GM08714 (cell line): ENCODE data around the gene KRT82.
"Not testable (repeated sequence)": the region's sequence is repeated elsewhere in the genome, so short reads cannot be mapped to it uniquely, and the experiment has no call there.

Experiments
- H3K4me3 ChIP-seq: fragments of 200-500 bp; sonication (Bioruptor generic); 2 replicates; pipeline ENCODE4 v1.5.1; 2014; ENCODE audit warnings: mild to moderate bottlenecking, low read length, inconsistent platforms
- ZNF274 ChIP-seq: IDR thresholded peaks from 2 replicates; pipeline ENCODE4 v1.6.1; 2012; ENCODE audit warnings: mild to moderate bottlenecking, low read depth, low read length

The KRT82 gene

GRCh38 chr12:52405922-52406385 is at the start of gene KRT82:
Gene KRT82, minus strand, starts transcription at chr12:52406335. Its CDS starts 58 bp downstream, at chr12:52406277.
- no peak for TF ChIP-seq ZNF274
- H3K4me3 ChIP-seq: no peak within 1 kb of the TSS

- no peak overlapping the region for H3K4me3 ChIP-seq
- no peak for TF ChIP-seq ZNF274
Measured at GRCh38 chr12:52455821-52456220, 49.7 kb upstream of the KRT82 start.

- no peak for TF ChIP-seq ZNF274
Measured at GRCh38 chr12:52454411-52455201, 48.5 kb upstream of the KRT82 start.

GRCh38 chr12:52452101-52452500 is 46.0 kb upstream of the KRT82 start, which contains the start of gene KRT6B:
Gene KRT6B, minus strand, starts transcription at chr12:52452146. Its CDS starts 68 bp downstream, at chr12:52452078.
- no peak for TF ChIP-seq ZNF274
- no peak within 1 kb of the TSS for H3K4me3 ChIP-seq

More at GRCh38 chr12:52454411-52455201, 48.5 kb upstream of the KRT82 start:
- no peak overlapping the region for H3K4me3 ChIP-seq

- no peak overlapping the region for H3K4me3 ChIP-seq
- TF ChIP-seq ZNF274: no peak
Measured at GRCh38 chr12:52448228-52448627, 42.1 kb upstream of the KRT82 start.

GRCh38 chr12:52447196-52447595 is 41.1 kb upstream of the KRT82 start:
- H3K4me3 ChIP-seq: not testable (repeated sequence)

GRCh38 chr12:52446367-52447045 is 40.4 kb upstream of the KRT82 start:
- no peak overlapping the region for H3K4me3 ChIP-seq
- no peak for TF ChIP-seq ZNF274

- no peak for TF ChIP-seq ZNF274
- H3K4me3 ChIP-seq: no peak overlapping the region
Measured at GRCh38 chr12:52445876-52446275, 39.7 kb upstream of the KRT82 start.

GRCh38 chr12:52444647-52445595 is 38.8 kb upstream of the KRT82 start:
- no peak for TF ChIP-seq ZNF274
- H3K4me3 ChIP-seq: no peak overlapping the region

- no peak overlapping the region for H3K4me3 ChIP-seq
- TF ChIP-seq ZNF274: no peak
Measured at GRCh38 chr12:52443966-52444365, 37.8 kb upstream of the KRT82 start.

GRCh38 chr12:52442600-52443061 is 36.5 kb upstream of the KRT82 start:
- no peak for TF ChIP-seq ZNF274
- H3K4me3 ChIP-seq: no peak overlapping the region

GRCh38 chr12:52441320-52441911 is 35.3 kb upstream of the KRT82 start:
- H3K4me3 ChIP-seq: no peak overlapping the region
- no peak for TF ChIP-seq ZNF274

GRCh38 chr12:52440821-52441319 is 34.7 kb upstream of the KRT82 start:
- no peak for TF ChIP-seq ZNF274
- H3K4me3 ChIP-seq: no peak overlapping the region

- H3K4me3 ChIP-seq: no peak overlapping the region
- TF ChIP-seq ZNF274: no peak
Measured at GRCh38 chr12:52439845-52440244, 33.7 kb upstream of the KRT82 start.
